Eye (tissue), 1 donor: Measurements from ENCODE around the gene GET4.
"Not testable (repeated sequence)": the region's sequence is repeated elsewhere in the genome, so short reads cannot be mapped to it uniquely, and the experiment has no call there.

Source experiments
- DNase-seq: peaks from one replicate; pipeline ENCODE4 v3.0.0-alpha.2; 2015

Gene GET4

GRCh38 chr7:846958-847650, 29.2 kb upstream of the GET4 start:
- not testable (repeated sequence) for DNase-seq

GRCh38 chr7:847728-848127, 28.6 kb upstream of the GET4 start:
- DNase-seq, result not testable (repeated sequence)

GRCh38 chr7:849145-849544, 27.2 kb upstream of the GET4 start:
- no peak for DNase-seq

GRCh38 chr7:849781-850180, 26.6 kb upstream of the GET4 start:
- DNase-seq, result no peak

GRCh38 chr7:851204-851603, 25.1 kb upstream of the GET4 start:
- DNase-seq, result no peak

GRCh38 chr7:853366-854117, 22.8 kb upstream of the GET4 start:
- DNase-seq, result no peak

- DNase-seq, result no peak
These were observed 22.1 kb upstream of the GET4 start for GRCh38 chr7:854118-854775.

- DNase-seq, result no peak
These were observed 20.5 kb upstream of the GET4 start for GRCh38 chr7:855686-856369.

- no peak for DNase-seq
These were observed 19.8 kb upstream of the GET4 start for GRCh38 chr7:856444-857095.

GRCh38 chr7:857661-858060, 18.7 kb upstream of the GET4 start:
- no peak for DNase-seq

GRCh38 chr7:859359-860030, 16.9 kb upstream of the GET4 start:
- no peak for DNase-seq

- no peak for DNase-seq
These were observed 16.2 kb upstream of the GET4 start for GRCh38 chr7:860149-860548.

GRCh38 chr7:861222-861621, 15.1 kb upstream of the GET4 start:
- no peak for DNase-seq

GRCh38 chr7:862157-862556, 14.2 kb upstream of the GET4 start:
- DNase-seq, result no peak

- no peak for DNase-seq
These were observed 13.2 kb upstream of the GET4 start for GRCh38 chr7:863106-863505.

GRCh38 chr7:865921-866320, 10.4 kb upstream of the GET4 start:
- no peak for DNase-seq

- DNase-seq, result no peak
These were observed 9.4 kb upstream of the GET4 start for GRCh38 chr7:867001-867405.

GRCh38 chr7:867406-868188, 8.8 kb upstream of the GET4 start:
- no peak for DNase-seq

GRCh38 chr7:868189-868486, 8.2 kb upstream of the GET4 start:
- no peak for DNase-seq

GRCh38 chr7:869348-869747, 7.0 kb upstream of the GET4 start:
- DNase-seq, result no peak

GRCh38 chr7:871900-872537, 4.3 kb upstream of the GET4 start:
- no peak for DNase-seq
